Sigmoid colon (tissue), 7 donors: ENCODE data around the gene TVP23A. TPM values are rescaled to one million over a fixed set of nuclear protein-coding genes. Genes with fewer than 3 reads are reported as not detected.

ENCODE experiments used
- DNase-seq: peaks from one replicate; pipeline ENCODE4 v3.0.0-alpha.2; 2019
- H3K27ac ChIP-seq, 4 donors: fragments of 200-600 bp; sonication (generic); one replicate each; pipeline ENCODE4 v1.5.1; 2016 to 2019; ENCODE audit warnings: mild to moderate bottlenecking in 1 of 4
- H3K27me3 ChIP-seq, 3 donors: fragments of 200-600 bp; sonication (generic); one replicate each; pipeline ENCODE4 v1.5.1; 2019; ENCODE audit warnings: mild to moderate bottlenecking in 1 of 3
- H3K36me3 ChIP-seq, 4 donors: fragments of 200-600 bp; sonication (generic); one replicate each; pipeline ENCODE4 v1.5.1; 2016 to 2019
- H3K4me1 ChIP-seq, 4 donors: fragments of 200-600 bp; sonication (generic); one replicate each; pipeline ENCODE4 v1.5.1; 2017 to 2019
- H3K4me3 ChIP-seq, 4 donors: fragments of 200-600 bp; sonication (generic); one replicate each; pipeline ENCODE4 v1.5.1; 2017 to 2019; ENCODE audit warnings: mild to moderate bottlenecking in 2 of 4, moderate library complexity in 1 of 4
- H3K9me3 ChIP-seq, 4 donors: fragments of 200-600 bp in 3 of 4; sonication (generic) in 3 of 4; one replicate each; pipeline versions ENCODE4 v1.5.1 to v1.6.1; 2013 to 2019
- EP300 ChIP-seq, 4 donors: sonication (generic); formaldehyde crosslinking; IDR thresholded peaks; one replicate each; pipeline ENCODE4 v1.6.1; 2017; ENCODE audit warnings: antibody characterized with exemption in 4 of 4
- POLR2A ChIP-seq, 2 donors: fragments of 450-650 bp; IDR thresholded peaks; one replicate each; pipeline ENCODE4 v1.6.1; 2016; ENCODE audit warnings: antibody characterized with exemption in 2 of 2, mild to moderate bottlenecking in 2 of 2, moderate library complexity in 2 of 2
- POLR2AphosphoS5 ChIP-seq, 4 donors: sonication (generic); formaldehyde crosslinking; IDR thresholded peaks; one replicate each; pipeline ENCODE4 v1.6.1; 2017; ENCODE audit warnings: antibody characterized with exemption in 4 of 4
- whole genome bisulfite sequencing, 2 donors: extraction: QIAGEN DNeasy Blood & Tissue Kit; methylation state at CpG; one replicate each; pipeline ENCODE4 v1.1.7; 2013; 5-methylcytosine and 5-hydroxymethylcytosine counted together
- intact Hi-C: fragments of 100-400 bp; cut with DNase I; formaldehyde crosslinking; loops from one replicate; pipeline ENCODE4 v1.15.1; 2023
- polyA plus RNA-seq, 3 donors: library from polyadenylated mRNA; stranded (reverse); fragments of 200-250 nt; gene quantifications; one replicate each; pipeline ENCODE4 v1.2.3, GENCODE V29; 2013
- total RNA-seq, 4 donors: library from RNA; depleted of rRNA; stranded (reverse); fragments of >200 nt; gene quantifications; one replicate each; pipeline ENCODE4 v1.1.0, GENCODE V29; 2016
- TF ChIP-seq, protein P1 (sequence below), 4 experiments: fragments of 450-650 bp in 3 of 4; fragments of 200-600 bp in 1 of 4; IDR thresholded peaks; one replicate each; pipeline ENCODE4 v1.5.1; 2016 to 2019; ENCODE audit warnings: antibody characterized with exemption in 4 of 4, mild to moderate bottlenecking in 3 of 4, moderate library complexity in 2 of 4
- donor health status: healthy with polysubstance abuse.
- donor health status: Bipolar disorder and iron deficiency.
- donor health status: healthy.

The TVP23A gene
- total and polyA plus RNA-seq, 7 donors, result 0.14 to 0.98 (median 0.71) TPM; not detected in 2

DNA sequence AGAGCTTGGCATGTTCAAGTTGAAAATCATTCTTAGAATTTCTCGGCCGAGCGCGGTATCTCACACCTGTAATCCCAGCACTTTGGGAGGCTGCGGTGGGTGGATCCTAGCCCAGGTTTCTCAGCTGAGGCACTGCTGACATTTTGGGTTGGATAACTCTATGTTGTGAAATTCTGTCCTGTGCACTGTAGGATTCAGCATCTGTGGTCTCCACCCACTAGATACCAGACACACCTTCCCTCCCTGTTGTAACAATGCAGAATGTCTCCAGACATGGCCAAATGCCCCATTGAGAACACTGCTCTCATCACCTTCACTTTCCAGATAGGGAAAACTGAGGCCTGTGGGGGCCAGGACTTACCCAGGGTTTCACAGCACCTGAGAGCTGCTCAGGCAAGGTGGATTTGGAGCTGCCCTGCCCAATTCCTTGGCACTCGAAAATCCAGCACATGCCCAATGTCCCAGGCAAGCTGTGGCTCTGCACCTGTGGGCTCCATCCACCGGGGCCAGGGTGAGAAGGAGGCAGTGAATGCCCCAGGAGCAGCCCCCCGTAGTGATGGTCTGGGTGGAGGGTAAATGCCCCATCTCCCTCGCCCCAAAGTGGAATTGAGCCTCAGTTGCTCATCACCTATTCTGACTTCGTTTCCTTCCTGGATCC, 20.2 kb upstream of the TVP23A start:
- 75 to 89% methylated on average over 10 of the region's 10 CpGs for WGBS, 2 donors
- H3K4me3 ChIP-seq, result no peak overlapping the region
- H3K36me3 ChIP-seq, result no peaks in the 10 kb centered on the region
- DNase-seq, result no peak
- H3K4me1 ChIP-seq, result peaks cover 0 to 9% (median 0%) of the 10 kb centered on the region in 4 donors
- TF ChIP-seq EP300 (IDR thresholded peaks at IDR 0.05), result no peak
- no peak for TF ChIP-seq POLR2AphosphoS5 (IDR thresholded peaks at IDR 0.05)
- TF ChIP-seq, protein P1, sequence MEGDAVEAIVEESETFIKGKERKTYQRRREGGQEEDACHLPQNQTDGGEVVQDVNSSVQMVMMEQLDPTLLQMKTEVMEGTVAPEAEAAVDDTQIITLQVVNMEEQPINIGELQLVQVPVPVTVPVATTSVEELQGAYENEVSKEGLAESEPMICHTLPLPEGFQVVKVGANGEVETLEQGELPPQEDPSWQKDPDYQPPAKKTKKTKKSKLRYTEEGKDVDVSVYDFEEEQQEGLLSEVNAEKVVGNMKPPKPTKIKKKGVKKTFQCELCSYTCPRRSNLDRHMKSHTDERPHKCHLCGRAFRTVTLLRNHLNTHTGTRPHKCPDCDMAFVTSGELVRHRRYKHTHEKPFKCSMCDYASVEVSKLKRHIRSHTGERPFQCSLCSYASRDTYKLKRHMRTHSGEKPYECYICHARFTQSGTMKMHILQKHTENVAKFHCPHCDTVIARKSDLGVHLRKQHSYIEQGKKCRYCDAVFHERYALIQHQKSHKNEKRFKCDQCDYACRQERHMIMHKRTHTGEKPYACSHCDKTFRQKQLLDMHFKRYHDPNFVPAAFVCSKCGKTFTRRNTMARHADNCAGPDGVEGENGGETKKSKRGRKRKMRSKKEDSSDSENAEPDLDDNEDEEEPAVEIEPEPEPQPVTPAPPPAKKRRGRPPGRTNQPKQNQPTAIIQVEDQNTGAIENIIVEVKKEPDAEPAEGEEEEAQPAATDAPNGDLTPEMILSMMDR (IDR thresholded peaks at IDR 0.05), result no peak
- no peak for TF ChIP-seq POLR2A (IDR thresholded peaks at IDR 0.05)
- intact Hi-C loops, result no loop called here
- H3K27ac ChIP-seq, result no peak overlapping the region
- H3K9me3 ChIP-seq, result no peaks in the 10 kb centered on the region
- H3K27me3 ChIP-seq, result peaks cover 0 to 22% (median 0%) of the 10 kb centered on the region in 3 donors

DNA sequence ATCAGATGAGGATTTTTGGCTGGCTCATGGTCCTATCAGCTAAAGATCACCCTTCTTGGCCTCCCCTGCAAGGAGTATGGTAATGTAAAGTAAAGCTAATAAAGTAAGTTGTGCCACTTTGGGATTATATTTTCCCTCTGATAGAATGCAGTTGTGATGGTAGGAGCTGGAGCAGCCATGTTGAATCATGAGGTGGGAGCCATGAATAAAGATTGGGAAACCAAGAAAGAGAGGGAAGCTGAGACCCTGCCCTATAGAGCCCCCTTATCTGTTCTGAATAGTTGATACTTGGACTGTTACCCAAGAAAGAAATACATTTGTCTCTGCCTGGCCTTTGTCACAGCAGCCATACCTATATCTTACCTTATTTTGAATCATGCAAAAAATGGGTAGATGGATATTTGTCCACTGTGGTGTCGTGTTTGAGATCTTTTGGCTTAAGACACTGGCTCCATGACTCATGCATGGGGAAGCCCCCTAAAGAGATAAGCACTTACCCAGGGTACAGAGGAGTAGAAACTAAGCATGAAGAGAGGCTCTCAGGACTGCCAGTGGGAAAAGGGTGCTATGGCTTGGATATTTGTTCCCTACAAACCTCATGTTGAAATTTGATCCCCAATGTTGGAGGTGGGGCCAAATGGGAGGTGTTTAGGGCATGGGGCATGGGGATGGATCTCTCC, 17.7 kb upstream of the TVP23A start:
- Histone ChIP-seq H3K27me3 (peaks cover 0 to under 1% (median 0%) of the 10 kb centered on the region in 3 donors), H3K36me3 (no peaks in the 10 kb centered on the region), H3K4me1 (peaks cover 0 to 9% (median 0%) of the 10 kb centered on the region in 4 donors), H3K4me3 (no peak overlapping the region), H3K9me3 (no peaks in the 10 kb centered on the region), H3K27ac (no peak overlapping the region)
- DNase-seq, result no peak
- no peak for TF ChIP-seq POLR2A (IDR thresholded peaks at IDR 0.05)
- WGBS, 2 donors, result 80 to 89% methylated on average over 1 of the region's 1 CpG
- intact Hi-C loops, result no loop called here

DNA sequence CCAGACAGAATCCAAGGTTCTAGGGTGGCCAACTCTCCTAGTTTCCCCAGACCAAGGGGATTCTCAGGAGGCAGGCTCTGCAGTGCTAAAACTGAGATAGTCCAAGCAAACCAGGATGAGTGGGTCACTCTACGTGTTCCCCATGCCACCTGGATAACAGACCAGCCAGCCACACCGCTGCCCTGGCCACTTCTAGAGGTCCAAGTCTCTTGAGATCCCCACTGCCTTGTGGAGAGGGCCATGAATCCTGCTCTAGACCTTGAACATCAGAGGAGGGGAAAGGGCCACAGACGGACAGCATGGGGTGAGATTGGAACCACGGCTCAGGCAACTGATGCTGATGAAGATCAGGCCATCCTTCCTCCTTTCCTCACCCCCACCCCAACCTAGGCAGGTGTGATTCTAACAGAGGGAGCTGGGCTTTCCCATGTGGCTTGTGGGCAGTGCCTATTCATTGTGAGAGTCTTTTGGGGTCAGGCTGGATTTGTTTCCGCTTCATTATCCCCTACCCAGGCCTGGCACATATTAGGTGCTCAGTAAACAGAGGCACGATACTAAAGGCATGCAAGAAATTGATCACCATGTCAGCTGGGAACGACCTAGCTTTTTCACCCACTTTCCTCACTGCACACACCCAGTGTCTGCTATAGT, 16.8 kb upstream of the TVP23A start:
- no peak for DNase-seq
- TF ChIP-seq POLR2A (IDR thresholded peaks at IDR 0.05) (no peak), POLR2AphosphoS5 (IDR thresholded peaks at IDR 0.05) (no peak), EP300 (IDR thresholded peaks at IDR 0.05) (no peak)
- TF ChIP-seq, protein P1 (IDR thresholded peaks at IDR 0.05), result no peak
- Histone ChIP-seq H3K4me1 (peaks cover 0 to 3% (median 0%) of the 10 kb centered on the region in 4 donors), H3K4me3 (no peak overlapping the region), H3K9me3 (no peaks in the 10 kb centered on the region), H3K27ac (no peak overlapping the region), H3K36me3 (no peaks in the 10 kb centered on the region), H3K27me3 (no peaks in the 10 kb centered on the region)
- intact Hi-C loops, result no loop called here
- 81 to 87% methylated on average over 7 of the region's 7 CpGs for WGBS, 2 donors

DNA sequence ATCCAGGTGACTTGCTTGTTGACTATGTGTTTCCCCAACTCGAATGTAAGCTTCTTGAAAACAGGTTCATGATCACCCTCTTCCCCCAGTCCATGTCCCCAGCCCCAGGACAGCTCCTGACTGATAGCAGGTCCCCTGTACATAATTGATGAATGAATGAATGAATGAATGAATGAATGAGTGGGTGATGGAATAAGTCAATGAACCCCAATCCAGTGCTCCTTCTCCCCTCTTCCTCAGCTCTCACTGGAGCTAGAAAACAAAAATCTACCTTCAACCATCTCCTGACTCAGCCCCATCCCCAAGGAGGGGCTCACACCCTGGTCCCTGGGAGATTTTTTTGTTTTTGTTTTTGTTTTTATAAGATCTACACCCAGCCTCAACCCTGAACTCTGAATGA, 16.2 kb upstream of the TVP23A start:
- 85 to 88% methylated on average over 1 of the region's 1 CpG for WGBS, 2 donors
- Histone ChIP-seq H3K4me1 (peaks cover 0 to 3% (median 2%) of the 10 kb centered on the region in 4 donors), H3K4me3 (no peak overlapping the region), H3K36me3 (no peaks in the 10 kb centered on the region), H3K9me3 (no peaks in the 10 kb centered on the region), H3K27ac (no peak overlapping the region), H3K27me3 (no peaks in the 10 kb centered on the region)
- TF ChIP-seq EP300 (IDR thresholded peaks at IDR 0.05), result no peak
- TF ChIP-seq, protein P1 (IDR thresholded peaks at IDR 0.05), result no peak
- no peak for TF ChIP-seq POLR2AphosphoS5 (IDR thresholded peaks at IDR 0.05)
- TF ChIP-seq POLR2A (IDR thresholded peaks at IDR 0.05), result no peak
- intact Hi-C loops, result no loop called here
- DNase-seq, result no peak

DNA sequence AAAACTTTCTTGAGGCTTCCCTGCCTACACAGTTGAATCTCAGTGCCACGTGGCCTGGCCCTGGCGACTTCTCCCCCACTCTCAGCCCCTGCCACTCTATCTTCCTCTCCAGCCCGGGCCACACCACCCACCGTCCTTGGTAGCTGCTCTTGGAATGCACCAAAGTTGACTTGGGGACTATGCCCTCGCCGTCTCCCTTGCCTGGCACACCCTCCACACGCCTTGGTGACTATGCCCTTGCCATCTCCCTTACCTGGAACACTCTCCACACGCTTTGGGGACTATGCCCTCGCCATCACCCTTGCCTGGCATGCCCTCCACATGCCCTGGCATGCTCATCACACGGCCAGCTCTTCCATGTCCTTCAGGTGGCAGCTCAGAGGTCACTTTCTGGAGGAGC, 15.5 kb upstream of the TVP23A start:
- Histone ChIP-seq H3K4me1 (peaks cover 0 to 8% (median 7%) of the 10 kb centered on the region in 4 donors), H3K9me3 (no peaks in the 10 kb centered on the region), H3K4me3 (no peak overlapping the region), H3K27ac (no peak overlapping the region), H3K36me3 (no peaks in the 10 kb centered on the region), H3K27me3 (no peaks in the 10 kb centered on the region)
- TF ChIP-seq POLR2A (IDR thresholded peaks at IDR 0.05) (no peak), EP300 (IDR thresholded peaks at IDR 0.05) (no peak), POLR2AphosphoS5 (IDR thresholded peaks at IDR 0.05) (no peak)
- TF ChIP-seq, protein P1 (IDR thresholded peaks at IDR 0.05), result no peak
- no peak for DNase-seq
- intact Hi-C loops, result no loop called here
- 68 to 84% methylated on average over 10 of the region's 10 CpGs for WGBS, 2 donors
